Prostate gland (tissue), 2 donors: ENCODE results near the gene KIFC1. TPM values are rescaled to one million over a fixed set of nuclear protein-coding genes. Genes with fewer than 3 reads are reported as not detected.

Experiments
- DNase-seq: peaks from one replicate; pipeline ENCODE4 v3.0.0-alpha.2; 2019; ENCODE audit warnings: low spot score
- H3K27ac ChIP-seq, 2 donors: fragments of 200-600 bp; sonication (generic); 2 replicates each; pipeline ENCODE4 v1.5.1; 2017 to 2019
- H3K27me3 ChIP-seq: fragments of 200-600 bp; sonication (generic); replicated peaks from 2 replicates; pipeline ENCODE4 v1.5.1; 2019; ENCODE audit not compliant: insufficient read depth
- H3K36me3 ChIP-seq, 2 donors: fragments of 200-600 bp; sonication (generic); 1 replicate in 1 of 2; 2 replicates in 1 of 2; pipeline versions ENCODE4 v1.5.1 to v1.8.1; 2017 to 2019
- H3K4me1 ChIP-seq: fragments of 200-600 bp; sonication (generic); replicated peaks from 2 replicates; pipeline ENCODE4 v1.5.1; 2019
- H3K4me3 ChIP-seq, 2 donors: fragments of 200-600 bp; sonication (generic); 2 replicates each; pipeline ENCODE4 v1.5.1; 2017 to 2019
- H3K9me3 ChIP-seq: fragments of 200-600 bp; sonication (generic); 2 replicates; pipeline ENCODE4 v1.5.1; 2017
- POLR2A ChIP-seq: fragments of 450-650 bp; IDR thresholded peaks from one replicate; pipeline ENCODE4 v1.6.1; 2016; ENCODE audit warnings: antibody characterized with exemption, mild to moderate bottlenecking
- POLR2AphosphoS5 ChIP-seq: sonication (generic); formaldehyde crosslinking; IDR thresholded peaks from one replicate; pipeline ENCODE4 v1.6.1; 2017; ENCODE audit warnings: antibody characterized with exemption
- WGBS: methylation state at CpG from one replicate; pipeline ENCODE4 v1.1.5; 2018; 5-methylcytosine and 5-hydroxymethylcytosine counted together
- intact Hi-C: fragments of 100-400 bp; cut with DNase I; formaldehyde crosslinking; loops from one replicate; pipeline ENCODE4 v1.14.2; 2022
- total RNA-seq, 2 donors: library from RNA; depleted of rRNA; stranded (reverse); fragments of >200 nt; gene quantifications; one replicate each; pipeline ENCODE4 v1.1.0, GENCODE V29; 2016
- TF ChIP-seq, protein P1 (sequence below), 4 experiments: fragments of 200-600 bp in 2 of 4; fragments of 450-650 bp in 2 of 4; sonication (generic) in 2 of 4; IDR thresholded peaks; 1 replicate in 3 of 4; 2 replicates in 1 of 4; pipeline ENCODE4 v1.5.1; 2016 to 2019; ENCODE audit warnings: antibody characterized with exemption in 4 of 4, mild to moderate bottlenecking in 2 of 4, moderate library complexity in 2 of 4

Gene KIFC1
- total RNA-seq, 2 donors from 2014 or later, result 5.8 to 6.5 TPM

DNA sequence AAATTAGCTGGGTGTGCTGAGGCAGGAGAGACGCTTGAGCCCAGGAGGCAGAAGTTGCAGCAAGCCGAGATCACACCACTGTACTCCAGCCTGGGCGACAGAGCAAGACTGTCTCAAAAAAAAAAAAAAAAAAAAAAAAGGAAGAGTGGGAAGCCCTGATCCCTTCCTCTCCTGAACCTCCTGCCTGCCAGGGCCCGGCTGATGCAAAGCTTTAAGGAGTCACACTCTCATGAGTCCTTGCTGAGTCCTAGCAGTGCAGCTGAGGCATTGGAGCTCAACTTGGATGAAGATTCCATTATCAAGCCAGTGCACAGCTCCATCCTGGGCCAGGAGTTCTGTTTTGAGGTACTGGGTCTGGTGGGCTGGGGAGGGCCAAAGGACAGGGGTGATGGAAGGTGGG is 43.3 kb downstream of the KIFC1 start:
- Histone ChIP-seq H3K4me3 (no peak overlapping the region), H3K36me3 (peaks cover 2 to 9% of the 10 kb centered on the region in 2 donors), H3K4me1 (no peaks in the 10 kb centered on the region), H3K9me3 (no peaks in the 10 kb centered on the region), H3K27ac (no peak overlapping the region), H3K27me3 (no peaks in the 10 kb centered on the region)
- intact Hi-C loops, result loop anchor here (10.0 kb wide), 1 partner anchor 140 kb away; no protein-coding TSS in a partner anchor
- 86% methylated on average over 4 of the region's 4 CpGs for WGBS
- DNase-seq, result no peak
- TF ChIP-seq POLR2A, result no peak

DNA sequence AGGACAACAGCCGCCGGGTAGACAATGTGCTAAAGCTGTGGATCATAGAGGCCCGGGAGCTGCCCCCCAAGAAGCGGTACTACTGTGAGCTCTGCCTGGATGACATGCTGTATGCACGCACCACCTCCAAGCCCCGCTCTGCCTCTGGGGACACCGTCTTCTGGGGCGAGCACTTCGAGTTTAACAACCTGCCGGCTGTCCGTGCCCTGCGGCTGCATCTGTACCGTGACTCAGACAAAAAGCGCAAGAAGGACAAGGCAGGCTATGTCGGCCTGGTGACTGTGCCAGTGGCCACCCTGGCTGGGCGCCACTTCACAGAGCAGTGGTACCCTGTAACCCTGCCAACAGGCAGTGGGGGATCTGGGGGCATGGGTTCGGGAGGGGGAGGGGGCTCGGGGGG is 46.0 kb downstream of the KIFC1 start:
- intact Hi-C loops, result loop anchor here (10.0 kb wide), 1 partner anchor 137 kb away; no protein-coding TSS in a partner anchor
- no peak for DNase-seq
- WGBS, result 91% methylated on average over 18 of the region's 18 CpGs
- H3K27me3 ChIP-seq, result no peaks in the 10 kb centered on the region
- TF ChIP-seq, protein P1, sequence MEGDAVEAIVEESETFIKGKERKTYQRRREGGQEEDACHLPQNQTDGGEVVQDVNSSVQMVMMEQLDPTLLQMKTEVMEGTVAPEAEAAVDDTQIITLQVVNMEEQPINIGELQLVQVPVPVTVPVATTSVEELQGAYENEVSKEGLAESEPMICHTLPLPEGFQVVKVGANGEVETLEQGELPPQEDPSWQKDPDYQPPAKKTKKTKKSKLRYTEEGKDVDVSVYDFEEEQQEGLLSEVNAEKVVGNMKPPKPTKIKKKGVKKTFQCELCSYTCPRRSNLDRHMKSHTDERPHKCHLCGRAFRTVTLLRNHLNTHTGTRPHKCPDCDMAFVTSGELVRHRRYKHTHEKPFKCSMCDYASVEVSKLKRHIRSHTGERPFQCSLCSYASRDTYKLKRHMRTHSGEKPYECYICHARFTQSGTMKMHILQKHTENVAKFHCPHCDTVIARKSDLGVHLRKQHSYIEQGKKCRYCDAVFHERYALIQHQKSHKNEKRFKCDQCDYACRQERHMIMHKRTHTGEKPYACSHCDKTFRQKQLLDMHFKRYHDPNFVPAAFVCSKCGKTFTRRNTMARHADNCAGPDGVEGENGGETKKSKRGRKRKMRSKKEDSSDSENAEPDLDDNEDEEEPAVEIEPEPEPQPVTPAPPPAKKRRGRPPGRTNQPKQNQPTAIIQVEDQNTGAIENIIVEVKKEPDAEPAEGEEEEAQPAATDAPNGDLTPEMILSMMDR (IDR thresholded peaks at IDR 0.05), result no peak
- no peak overlapping the region for H3K4me3 ChIP-seq
- H3K9me3 ChIP-seq, result no peaks in the 10 kb centered on the region
- H3K4me1 ChIP-seq, result no peaks in the 10 kb centered on the region
- no peak overlapping the region for H3K27ac ChIP-seq
- H3K36me3 ChIP-seq, result peaks cover 2 to 9% of the 10 kb centered on the region in 2 donors

DNA sequence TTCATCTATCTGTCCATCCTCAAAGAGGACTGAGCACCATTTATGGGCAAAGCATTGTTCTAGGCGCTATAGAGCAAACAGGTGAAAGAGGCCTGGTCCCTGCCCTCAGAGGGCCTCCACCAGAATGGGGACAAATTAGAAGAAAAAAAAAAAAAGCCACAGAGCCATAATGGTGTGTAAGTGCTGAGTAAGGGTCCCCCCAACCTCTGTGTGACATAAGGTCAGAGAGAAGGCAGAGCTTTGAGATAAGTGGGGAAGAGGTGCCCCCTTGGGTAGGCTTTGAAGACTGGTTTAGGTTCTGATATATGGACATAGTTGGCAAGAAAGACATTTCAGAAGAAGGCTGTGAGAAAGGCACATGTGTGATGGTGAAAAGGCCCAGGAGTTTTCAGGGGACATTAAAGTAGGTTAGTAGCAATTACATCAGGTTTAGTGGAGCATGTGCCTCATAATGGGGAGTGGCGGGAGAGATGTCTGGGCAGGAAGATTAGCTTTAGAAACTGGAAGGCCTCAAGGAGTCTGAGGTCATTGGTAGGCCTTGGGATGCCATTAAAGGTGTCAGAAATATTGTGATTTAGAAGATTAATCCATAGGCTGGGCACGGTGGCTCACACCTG is 47.5 kb downstream of the KIFC1 start:
- H3K9me3 ChIP-seq, result no peaks in the 10 kb centered on the region
- no peaks in the 10 kb centered on the region for H3K27me3 ChIP-seq
- intact Hi-C loops, result loop anchor here (10.0 kb wide), 1 partner anchor 136 kb away; no protein-coding TSS in a partner anchor
- H3K36me3 ChIP-seq, result peaks cover 2 to 9% of the 10 kb centered on the region in 2 donors
- TF ChIP-seq POLR2A, result no peak
- TF ChIP-seq, protein P1 (IDR thresholded peaks at IDR 0.05), result no peak
- TF ChIP-seq POLR2AphosphoS5, result no peak
- H3K4me3 ChIP-seq, result no peak overlapping the region
- no peaks in the 10 kb centered on the region for H3K4me1 ChIP-seq
- no peak overlapping the region for H3K27ac ChIP-seq
- no peak for DNase-seq
- 96% methylated on average over 3 of the region's 3 CpGs for WGBS

DNA sequence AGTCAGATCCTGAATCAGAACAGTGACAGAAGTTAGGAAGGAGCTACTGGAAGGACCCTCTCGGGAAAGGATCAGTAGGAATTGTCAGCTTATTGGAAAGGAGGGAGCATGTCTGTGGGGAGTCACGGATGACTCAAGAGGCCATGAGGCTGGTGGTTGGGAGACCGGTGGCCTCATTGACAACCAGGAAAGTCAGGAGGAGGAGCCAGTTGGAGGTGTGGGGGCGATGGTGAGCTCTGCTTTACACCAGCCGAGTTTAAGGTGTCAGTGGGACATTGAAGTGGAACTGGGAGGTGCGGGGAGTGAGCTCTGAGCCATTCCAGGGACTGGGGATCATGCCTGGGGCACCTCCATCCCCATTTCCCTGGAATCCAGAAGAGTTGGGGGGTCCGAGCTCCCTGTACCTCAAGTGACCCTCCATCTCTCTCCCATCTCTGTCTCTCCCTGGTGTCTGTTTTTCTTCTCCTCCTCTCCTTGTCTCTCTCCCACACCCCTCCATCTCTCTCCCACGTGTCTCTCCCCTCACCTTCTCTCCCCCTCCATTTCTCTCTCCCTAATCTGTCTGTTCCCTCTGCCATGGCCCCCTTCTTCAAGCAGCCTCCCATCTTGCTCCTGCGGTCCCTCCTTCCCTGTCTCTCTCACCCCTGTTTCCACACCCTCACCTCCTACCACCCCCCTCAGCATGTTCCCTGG is 48.5 kb downstream of the KIFC1 start:
- no peaks in the 10 kb centered on the region for H3K4me1 ChIP-seq
- WGBS, result 73% methylated on average over 9 of the region's 9 CpGs
- intact Hi-C loops, result loop anchor here (10.0 kb wide), 1 partner anchor 135 kb away; no protein-coding TSS in a partner anchor
- no peak overlapping the region for H3K27ac ChIP-seq
- H3K4me3 ChIP-seq, result no peak overlapping the region
- no peak for DNase-seq
- peaks cover 2 to 9% of the 10 kb centered on the region in 2 donors for H3K36me3 ChIP-seq
- TF ChIP-seq POLR2AphosphoS5 (no peak), POLR2A (no peak)
- TF ChIP-seq, protein P1 (IDR thresholded peaks at IDR 0.05), result no peak
- no peaks in the 10 kb centered on the region for H3K27me3 ChIP-seq
- no peaks in the 10 kb centered on the region for H3K9me3 ChIP-seq

DNA sequence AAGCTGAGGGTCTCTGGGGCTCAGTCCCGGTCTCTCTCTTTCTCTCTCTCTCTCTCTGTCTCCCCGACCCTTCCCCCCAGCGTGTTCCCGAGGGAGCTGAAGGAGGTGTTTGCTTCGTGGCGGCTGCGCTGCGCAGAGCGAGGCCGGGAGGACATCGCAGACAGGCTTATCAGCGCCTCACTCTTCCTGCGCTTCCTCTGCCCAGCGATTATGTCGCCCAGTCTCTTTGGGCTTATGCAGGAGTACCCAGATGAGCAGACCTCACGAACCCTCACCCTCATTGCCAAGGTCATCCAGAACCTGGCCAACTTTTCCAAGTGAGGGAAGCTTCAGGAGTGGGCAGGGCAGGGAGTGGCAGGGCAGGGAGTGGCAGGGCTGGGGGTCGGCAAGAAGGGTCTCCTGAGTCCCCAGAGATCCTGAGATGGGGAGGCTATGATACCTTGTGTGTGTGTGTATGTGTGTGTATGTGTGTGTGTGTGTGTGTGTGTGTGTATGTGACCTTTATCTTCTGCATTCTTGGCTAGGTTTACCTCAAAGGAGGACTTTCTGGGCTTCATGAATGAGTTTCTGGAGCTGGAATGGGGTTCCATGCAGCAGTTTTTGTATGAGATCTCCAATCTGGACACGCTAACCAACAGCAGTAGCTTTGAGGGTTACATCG is 49.2 kb downstream of the KIFC1 start:
- TF ChIP-seq, protein P1 (IDR thresholded peaks at IDR 0.05), result no peak
- TF ChIP-seq POLR2AphosphoS5 (no peak), POLR2A (no peak)
- Histone ChIP-seq H3K27me3 (no peaks in the 10 kb centered on the region), H3K4me1 (no peaks in the 10 kb centered on the region), H3K36me3 (peaks cover 2 to 9% of the 10 kb centered on the region in 2 donors), H3K9me3 (no peaks in the 10 kb centered on the region), H3K27ac (no peak overlapping the region), H3K4me3 (no peak overlapping the region)
- WGBS, result 86% methylated on average over 19 of the region's 19 CpGs
- no peak for DNase-seq
- intact Hi-C loops, result no loop called here
